Stimulated activated CD4-positive, alpha-beta T cell treated with anti-CD3 and anti-CD28 coated beads, Interleukin-12 subunit alpha, Interleukin-12 subunit beta, amount 100 ng/mL, for 4 hours (primary cell): Measurements from ENCODE around the gene SCN9A.
"Not testable (repeated sequence)": the region's sequence is repeated elsewhere in the genome, so short reads cannot be mapped to it uniquely, and the experiment has no call there.

ENCODE experiments used
- DNase-seq: peaks from one replicate; pipeline ENCODE4 v3.0.0-alpha.2; 2020

The SCN9A gene

GRCh38 chr2:166373951-166374350 is 1.8 kb downstream of the SCN9A start:
- no peak for DNase-seq

- DNase-seq, result no peak
Observed at GRCh38 chr2:166373539-166373938, 2.2 kb downstream of the SCN9A start.

- no peak for DNase-seq
Observed at GRCh38 chr2:166373105-166373504, 2.6 kb downstream of the SCN9A start.

- no peak for DNase-seq
Observed at GRCh38 chr2:166372046-166372445, 3.7 kb downstream of the SCN9A start.

GRCh38 chr2:166365803-166366420 is 9.8 kb downstream of the SCN9A start:
- no peak for DNase-seq

- DNase-seq, result no peak
Observed at GRCh38 chr2:166365239-166365638, 10.5 kb downstream of the SCN9A start.

- DNase-seq, result no peak
Observed at GRCh38 chr2:166364476-166365161, 11.1 kb downstream of the SCN9A start.

GRCh38 chr2:166361351-166362153 is 14.2 kb downstream of the SCN9A start:
- DNase-seq, result no peak

- no peak for DNase-seq
Observed at GRCh38 chr2:166360906-166361305, 14.8 kb downstream of the SCN9A start.

GRCh38 chr2:166360426-166360825 is 15.3 kb downstream of the SCN9A start:
- no peak for DNase-seq

- DNase-seq, result not testable (repeated sequence)
Observed at GRCh38 chr2:166357950-166358321, 17.8 kb downstream of the SCN9A start.

GRCh38 chr2:166357068-166357949 is 18.4 kb downstream of the SCN9A start:
- no peak for DNase-seq

- no peak for DNase-seq
Observed at GRCh38 chr2:166351319-166351718, 24.4 kb downstream of the SCN9A start.

GRCh38 chr2:166350525-166350924 is 25.2 kb downstream of the SCN9A start:
- no peak for DNase-seq

GRCh38 chr2:166344286-166345113 is 31.2 kb downstream of the SCN9A start:
- DNase-seq, result no peak

GRCh38 chr2:166343467-166343866 is 32.3 kb downstream of the SCN9A start:
- no peak for DNase-seq

- DNase-seq, result no peak
Observed at GRCh38 chr2:166341426-166341825, 34.3 kb downstream of the SCN9A start.

GRCh38 chr2:166338831-166339339 is 36.9 kb downstream of the SCN9A start:
- DNase-seq, result no peak

GRCh38 chr2:166337932-166338331 is 37.8 kb downstream of the SCN9A start:
- no peak for DNase-seq

- DNase-seq, result no peak
Observed at GRCh38 chr2:166335284-166335683, 40.5 kb downstream of the SCN9A start.

- DNase-seq, result no peak
Observed at GRCh38 chr2:166334805-166335204, 40.9 kb downstream of the SCN9A start.

- no peak for DNase-seq
Observed at GRCh38 chr2:166333801-166334200, 41.9 kb downstream of the SCN9A start.
